GM13977 (cell line): ENCODE results near the gene DPPA2.

Experiments
- DNase-seq: peaks from one replicate; pipeline ENCODE4 v3.0.0; 2012; ENCODE audit warnings: low spot score
- in situ Hi-C: fragments of 300-500 bp; cut with MboI; formaldehyde crosslinking; loops from one replicate; pipeline ENCODE4 v1.12.0; 2022; ENCODE audit warnings: low sequenced_read_pairs, low pct_unique_long_range_greater_than_20kb, mixed read lengths, inconsistent platforms; ENCODE audit not compliant: unreplicated experiment
- TF ChIP-seq, protein P1 (sequence below): IDR thresholded peaks from 2 replicates; pipeline ENCODE4 v1.5.1; 2012; ENCODE audit warnings: mild to moderate bottlenecking, control low read depth; ENCODE audit not compliant: insufficient read depth; ENCODE audit errors: extremely low read depth, missing control alignments

The DPPA2 gene

DNA sequence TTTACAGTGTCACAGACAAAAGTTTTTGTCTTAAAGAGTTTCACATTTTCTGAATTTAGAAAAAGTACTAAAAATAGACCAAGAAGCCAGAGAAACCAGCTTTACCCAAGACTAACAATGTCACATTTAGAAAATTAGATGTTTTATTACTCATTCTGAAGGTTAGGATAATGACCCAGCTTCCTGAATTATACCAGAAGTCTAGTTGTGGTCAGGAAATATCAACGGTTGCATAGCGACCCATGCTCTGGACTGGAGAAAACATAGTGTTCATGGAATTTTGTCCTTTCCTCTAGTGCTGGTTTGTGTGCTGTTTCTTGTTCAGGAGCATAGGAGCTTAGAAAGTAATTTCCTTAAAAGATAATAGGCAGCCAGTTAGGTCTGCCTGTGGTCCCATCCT lies 59.0 kb downstream of the DPPA2 start:
- TF ChIP-seq, protein P1, sequence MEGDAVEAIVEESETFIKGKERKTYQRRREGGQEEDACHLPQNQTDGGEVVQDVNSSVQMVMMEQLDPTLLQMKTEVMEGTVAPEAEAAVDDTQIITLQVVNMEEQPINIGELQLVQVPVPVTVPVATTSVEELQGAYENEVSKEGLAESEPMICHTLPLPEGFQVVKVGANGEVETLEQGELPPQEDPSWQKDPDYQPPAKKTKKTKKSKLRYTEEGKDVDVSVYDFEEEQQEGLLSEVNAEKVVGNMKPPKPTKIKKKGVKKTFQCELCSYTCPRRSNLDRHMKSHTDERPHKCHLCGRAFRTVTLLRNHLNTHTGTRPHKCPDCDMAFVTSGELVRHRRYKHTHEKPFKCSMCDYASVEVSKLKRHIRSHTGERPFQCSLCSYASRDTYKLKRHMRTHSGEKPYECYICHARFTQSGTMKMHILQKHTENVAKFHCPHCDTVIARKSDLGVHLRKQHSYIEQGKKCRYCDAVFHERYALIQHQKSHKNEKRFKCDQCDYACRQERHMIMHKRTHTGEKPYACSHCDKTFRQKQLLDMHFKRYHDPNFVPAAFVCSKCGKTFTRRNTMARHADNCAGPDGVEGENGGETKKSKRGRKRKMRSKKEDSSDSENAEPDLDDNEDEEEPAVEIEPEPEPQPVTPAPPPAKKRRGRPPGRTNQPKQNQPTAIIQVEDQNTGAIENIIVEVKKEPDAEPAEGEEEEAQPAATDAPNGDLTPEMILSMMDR: no peak
- in situ Hi-C loops: no loop called here
- DNase-seq: no peak

GRCh38 chr3:109254770-109255169 lies 61.5 kb downstream of the DPPA2 start:
- TF ChIP-seq, protein P1: no peak
- in situ Hi-C loops: no loop called here
- DNase-seq: no peak

DNA sequence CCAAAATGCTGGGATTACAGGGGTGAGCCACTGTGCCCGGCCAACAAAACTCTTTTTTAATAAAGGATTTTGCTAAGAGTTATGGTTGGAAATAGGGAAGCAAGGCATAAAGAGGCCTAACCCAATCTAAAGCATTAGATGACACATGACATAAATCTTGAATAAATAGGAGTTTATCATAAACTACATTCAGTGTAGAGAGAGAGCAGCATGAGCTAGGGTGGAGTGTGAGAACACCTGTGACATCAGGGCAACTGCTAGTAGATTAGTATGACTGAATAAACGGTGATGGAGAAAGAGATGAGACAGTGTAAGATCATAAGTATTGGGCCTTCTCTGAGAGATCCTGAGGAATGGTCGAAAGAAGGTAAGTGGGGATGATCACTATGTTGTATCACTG lies 63.7 kb downstream of the DPPA2 start:
- TF ChIP-seq, protein P1: no peak
- in situ Hi-C loops: no loop called here
- DNase-seq: no peak
